Measurements from ENCODE around the gene DDO. TPM values are rescaled to one million over a fixed set of nuclear protein-coding genes. Genes with fewer than 3 reads are reported as not detected.
A peak's percentile ranks its signal among the peaks of the same experiment; 100 is the strongest.
"Not testable (repeated sequence)": the region's sequence is repeated elsewhere in the genome, so short reads cannot be mapped to it uniquely, and the experiment has no call there.

The DDO gene
- total RNA-seq, 4 donors from 2014 or later = 0.88 to 3.3 (median 0.97) TPM; not detected in 1

GRCh38 chr6:110354153-110354552, 61.2 kb downstream of the DDO start:
- Histone ChIP-seq H3K4me1 (peaks cover 9 to 19% of the 10 kb centered on the region in 2 donors), H3K4me3 (no peak overlapping the region), H3K27ac (peak overlapping the region; percentile 97 to 98), H3K36me3 (no peaks in the 10 kb centered on the region), H3K27me3 (no peaks in the 10 kb centered on the region), H3K9me3 (no peaks in the 10 kb centered on the region)
- TF ChIP-seq, protein P1, sequence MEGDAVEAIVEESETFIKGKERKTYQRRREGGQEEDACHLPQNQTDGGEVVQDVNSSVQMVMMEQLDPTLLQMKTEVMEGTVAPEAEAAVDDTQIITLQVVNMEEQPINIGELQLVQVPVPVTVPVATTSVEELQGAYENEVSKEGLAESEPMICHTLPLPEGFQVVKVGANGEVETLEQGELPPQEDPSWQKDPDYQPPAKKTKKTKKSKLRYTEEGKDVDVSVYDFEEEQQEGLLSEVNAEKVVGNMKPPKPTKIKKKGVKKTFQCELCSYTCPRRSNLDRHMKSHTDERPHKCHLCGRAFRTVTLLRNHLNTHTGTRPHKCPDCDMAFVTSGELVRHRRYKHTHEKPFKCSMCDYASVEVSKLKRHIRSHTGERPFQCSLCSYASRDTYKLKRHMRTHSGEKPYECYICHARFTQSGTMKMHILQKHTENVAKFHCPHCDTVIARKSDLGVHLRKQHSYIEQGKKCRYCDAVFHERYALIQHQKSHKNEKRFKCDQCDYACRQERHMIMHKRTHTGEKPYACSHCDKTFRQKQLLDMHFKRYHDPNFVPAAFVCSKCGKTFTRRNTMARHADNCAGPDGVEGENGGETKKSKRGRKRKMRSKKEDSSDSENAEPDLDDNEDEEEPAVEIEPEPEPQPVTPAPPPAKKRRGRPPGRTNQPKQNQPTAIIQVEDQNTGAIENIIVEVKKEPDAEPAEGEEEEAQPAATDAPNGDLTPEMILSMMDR (IDR thresholded peaks at IDR 0.05) = no peak
- TF ChIP-seq POLR2A (IDR thresholded peaks at IDR 0.05) = no peak
- intact Hi-C loops (cut with DNase I; ENCODE audit: low total_unique reads) = no loop called here
- DNase-seq = no peak

DNA sequence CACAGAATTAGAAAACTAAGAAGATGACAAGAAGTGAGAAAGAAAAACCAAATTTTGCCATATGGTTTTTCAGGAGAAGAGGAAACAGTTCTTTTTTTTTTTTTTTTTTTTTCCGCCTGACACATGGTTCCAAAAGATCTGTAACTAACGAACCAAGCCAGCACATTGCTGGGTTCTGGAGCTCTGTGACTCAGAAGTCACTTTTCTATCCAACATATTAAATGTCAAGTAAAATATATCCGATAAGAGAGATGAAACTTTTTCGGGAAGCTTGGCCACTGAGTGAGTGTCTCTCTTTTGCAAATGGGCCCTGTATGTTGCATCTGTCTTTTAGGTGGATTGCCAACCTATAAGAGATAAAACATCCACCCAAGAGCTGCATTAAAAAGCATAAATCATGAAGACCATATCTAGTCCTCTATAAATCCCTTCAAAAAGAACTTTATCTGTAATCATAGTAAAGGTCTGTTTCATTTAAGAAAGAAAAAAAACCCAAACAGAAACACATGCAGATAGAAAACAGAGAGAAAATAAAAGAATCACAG, 61.8 kb downstream of the DDO start:
- intact Hi-C loops (cut with DNase I; ENCODE audit: low total_unique reads) = no loop called here
- Histone ChIP-seq H3K27me3 (no peaks in the 10 kb centered on the region), H3K4me1 (peaks cover 9 to 19% of the 10 kb centered on the region in 2 donors), H3K36me3 (no peaks in the 10 kb centered on the region), H3K27ac (peak overlapping the region; percentile 97 to 98), H3K9me3 (no peaks in the 10 kb centered on the region), H3K4me3 (no peak overlapping the region)
- DNase-seq = no peak
- TF ChIP-seq POLR2A (IDR thresholded peaks at IDR 0.05) = no peak
- TF ChIP-seq, protein P1 (IDR thresholded peaks at IDR 0.05) = no peak

GRCh38 chr6:110352563-110353262, 62.7 kb downstream of the DDO start:
- Histone ChIP-seq H3K9me3 (no peaks in the 10 kb centered on the region), H3K36me3 (no peaks in the 10 kb centered on the region), H3K4me1 (peaks cover 8 to 19% of the 10 kb centered on the region in 2 donors), H3K27me3 (no peaks in the 10 kb centered on the region), H3K4me3 (no peak overlapping the region), H3K27ac (peak overlapping the region; percentile 97 to 98)
- intact Hi-C loops (cut with DNase I; ENCODE audit: low total_unique reads) = no loop called here
- TF ChIP-seq, protein P1 (IDR thresholded peaks at IDR 0.05) = no peak
- TF ChIP-seq POLR2A (IDR thresholded peaks at IDR 0.05) = no peak
- DNase-seq = no peak

DNA sequence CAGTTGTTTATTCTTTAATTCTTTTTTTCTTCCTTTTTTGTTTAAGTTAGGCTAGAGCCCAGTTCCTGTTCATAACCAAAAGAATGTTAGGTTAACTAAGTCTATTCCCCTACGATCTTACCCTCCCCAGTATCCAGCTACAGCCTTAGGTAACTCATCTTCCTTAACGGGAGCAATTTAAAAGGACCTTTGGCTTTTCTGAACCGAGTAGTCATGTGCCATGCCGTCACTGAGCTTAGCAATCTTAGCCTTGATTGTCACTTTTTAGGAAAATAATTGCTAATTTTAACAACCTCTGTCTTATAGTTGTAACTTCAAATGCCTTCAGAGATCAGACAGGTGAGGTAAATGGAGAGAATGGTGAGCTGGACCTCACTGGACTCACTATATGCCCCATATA, 63.4 kb downstream of the DDO start:
- peak overlapping the region; percentile 97 to 98 for H3K27ac ChIP-seq
- no peaks in the 10 kb centered on the region for H3K9me3 ChIP-seq
- intact Hi-C loops (cut with DNase I; ENCODE audit: low total_unique reads) = no loop called here
- no peak for TF ChIP-seq POLR2A (IDR thresholded peaks at IDR 0.05)
- TF ChIP-seq, protein P1 (IDR thresholded peaks at IDR 0.05) = no peak
- H3K36me3 ChIP-seq = no peaks in the 10 kb centered on the region
- H3K4me3 ChIP-seq = no peak overlapping the region
- no peaks in the 10 kb centered on the region for H3K27me3 ChIP-seq
- no peak for DNase-seq
- H3K4me1 ChIP-seq = peaks cover 6 to 19% of the 10 kb centered on the region in 2 donors

DNA sequence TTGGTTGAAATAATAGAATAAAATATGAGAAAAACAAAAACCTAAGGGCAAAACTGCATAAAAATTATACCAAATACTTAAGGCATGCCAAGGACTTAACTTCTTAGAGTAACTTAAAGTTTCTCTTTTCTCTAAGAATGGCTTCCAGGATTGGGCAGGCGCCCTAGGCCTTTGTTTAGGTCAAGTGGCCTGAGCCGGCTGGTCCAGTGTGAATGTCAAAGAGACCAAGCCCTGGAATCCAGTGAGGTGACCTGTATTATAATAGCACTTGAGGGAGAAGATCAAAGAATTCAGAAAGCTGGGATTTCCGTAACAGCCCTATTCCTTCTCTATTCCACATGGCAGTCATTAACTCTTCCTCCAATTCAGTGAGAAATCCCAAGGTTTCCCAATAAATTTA, 63.8 kb downstream of the DDO start:
- no peak overlapping the region for H3K4me3 ChIP-seq
- H3K27ac ChIP-seq = peak overlapping the region; percentile 97 to 98
- peaks cover 6 to 19% of the 10 kb centered on the region in 2 donors for H3K4me1 ChIP-seq
- H3K9me3 ChIP-seq = no peaks in the 10 kb centered on the region
- no peak for DNase-seq
- no peak for TF ChIP-seq POLR2A (IDR thresholded peaks at IDR 0.05)
- TF ChIP-seq, protein P1 (IDR thresholded peaks at IDR 0.05) = no peak
- no peaks in the 10 kb centered on the region for H3K27me3 ChIP-seq
- intact Hi-C loops (cut with DNase I; ENCODE audit: low total_unique reads) = no loop called here
- no peaks in the 10 kb centered on the region for H3K36me3 ChIP-seq

GRCh38 chr6:110350593-110350992, 64.8 kb downstream of the DDO start:
- H3K9me3 ChIP-seq; intact Hi-C loops (cut with DNase I; ENCODE audit: low total_unique reads); H3K36me3 ChIP-seq; H3K4me3 ChIP-seq; H3K27me3 ChIP-seq; DNase-seq: not testable (repeated sequence)
- H3K4me1 ChIP-seq = peaks cover 6 to 19% of the 10 kb centered on the region in 2 donors
- peak overlapping the region; percentile 97 to 98 for H3K27ac ChIP-seq
